Naive B cell (primary cell): ENCODE measurements around the gene MUC5B. TPM values are rescaled to one million over a fixed set of nuclear protein-coding genes. Genes with fewer than 3 reads are reported as not detected.
A peak's percentile ranks its signal among the peaks of the same experiment; 100 is the strongest.

Experiments used
- ATAC-seq, 2 donors: fragments of 150-1000 bp; cut with Tn5 transposase; 2 replicates each; pipeline ENCODE4 v1.10.0; 2021; ENCODE audit warnings: low read depth in 2 of 2, mild to moderate bottlenecking in 2 of 2, moderate library complexity in 2 of 2
- DNase-seq: peaks from one replicate; pipeline ENCODE4 v3.0.0; 2022
- H3K27ac Mint-ChIP-seq, 6 donors: one replicate each; pipeline ENCODE4 v1.8.0; 2020 to 2022; ENCODE audit warnings: mild to moderate bottlenecking in 6 of 6, mixed read lengths in 6 of 6, moderate library complexity in 5 of 6, inconsistent platforms in 2 of 6
- H3K27me3 Mint-ChIP-seq, 3 donors: one replicate each; pipeline ENCODE4 v1.8.0; 2021 to 2022; ENCODE audit warnings: mixed read lengths in 3 of 3, mild to moderate bottlenecking in 1 of 3
- H3K36me3 Mint-ChIP-seq, 2 donors: one replicate each; pipeline ENCODE4 v1.8.0; 2020 to 2022; ENCODE audit warnings: mixed read lengths in 2 of 2, inconsistent platforms in 1 of 2, mild to moderate bottlenecking in 1 of 2
- H3K4me1 Mint-ChIP-seq, 3 donors: one replicate each; pipeline ENCODE4 v1.8.0; 2020 to 2022; ENCODE audit warnings: mixed read lengths in 3 of 3, inconsistent platforms in 1 of 3, mild to moderate bottlenecking in 1 of 3, moderate library complexity in 1 of 3
- H3K4me3 Mint-ChIP-seq, 8 donors: one replicate each; pipeline ENCODE4 v1.8.0; 2020 to 2022; ENCODE audit warnings: mild to moderate bottlenecking in 8 of 8, mixed read lengths in 8 of 8, moderate library complexity in 8 of 8, inconsistent platforms in 2 of 8
- H3K9me3 Mint-ChIP-seq, 7 donors: one replicate each; pipeline ENCODE4 v1.8.0; 2020 to 2022; ENCODE audit warnings: mixed read lengths in 7 of 7, mild to moderate bottlenecking in 5 of 7, inconsistent platforms in 2 of 7, moderate library complexity in 1 of 7
- polyA plus RNA-seq, 6 donors: library from polyadenylated mRNA; unstranded; fragments of 300-500 nt; fragmentation: Illumina TruSeq; gene quantifications; one replicate each; pipeline ENCODE4 v1.2.3, GENCODE V29; 2021; ENCODE audit warnings: low read depth in 6 of 6

The MUC5B gene
- polyA plus RNA-seq, 6 donors from 2014 or later = not detected

DNA sequence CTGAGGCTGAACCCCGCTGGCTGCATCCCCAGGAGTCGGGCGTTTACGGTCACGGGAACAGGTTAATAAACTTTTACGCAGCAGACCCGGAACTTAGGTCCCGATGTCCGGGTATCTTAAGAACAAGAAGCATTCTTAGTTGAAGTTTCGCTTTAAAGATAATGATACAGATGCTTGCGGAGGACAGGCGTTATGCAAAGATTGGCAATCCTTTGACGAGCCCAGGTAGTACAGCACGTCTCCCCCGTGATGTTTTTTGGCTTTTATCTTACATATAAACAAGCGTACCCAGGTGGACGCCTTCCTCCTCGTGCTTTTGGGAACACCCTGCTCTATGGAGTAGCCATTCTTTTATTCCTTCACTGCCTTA is 87.4 kb downstream of the MUC5B start:
- no peak for DNase-seq
- Mint-ChIP-seq H3K9me3 (peaks cover 0 to 19% (median 10%) of the 10 kb centered on the region in 7 donors), H3K27me3 (peaks cover 0 to 3% (median 0%) of the 10 kb centered on the region in 3 donors), H3K4me3 (peak overlapping the region; percentile 80 to 94 (median 90)), H3K36me3 (peaks cover 5 to 6% of the 10 kb centered on the region in 2 donors), H3K4me1 (peaks cover 32 to 50% (median 49%) of the 10 kb centered on the region in 3 donors), H3K27ac (peak overlapping the region; percentile 97 to 99 (median 99))
- no peak for ATAC-seq

DNA sequence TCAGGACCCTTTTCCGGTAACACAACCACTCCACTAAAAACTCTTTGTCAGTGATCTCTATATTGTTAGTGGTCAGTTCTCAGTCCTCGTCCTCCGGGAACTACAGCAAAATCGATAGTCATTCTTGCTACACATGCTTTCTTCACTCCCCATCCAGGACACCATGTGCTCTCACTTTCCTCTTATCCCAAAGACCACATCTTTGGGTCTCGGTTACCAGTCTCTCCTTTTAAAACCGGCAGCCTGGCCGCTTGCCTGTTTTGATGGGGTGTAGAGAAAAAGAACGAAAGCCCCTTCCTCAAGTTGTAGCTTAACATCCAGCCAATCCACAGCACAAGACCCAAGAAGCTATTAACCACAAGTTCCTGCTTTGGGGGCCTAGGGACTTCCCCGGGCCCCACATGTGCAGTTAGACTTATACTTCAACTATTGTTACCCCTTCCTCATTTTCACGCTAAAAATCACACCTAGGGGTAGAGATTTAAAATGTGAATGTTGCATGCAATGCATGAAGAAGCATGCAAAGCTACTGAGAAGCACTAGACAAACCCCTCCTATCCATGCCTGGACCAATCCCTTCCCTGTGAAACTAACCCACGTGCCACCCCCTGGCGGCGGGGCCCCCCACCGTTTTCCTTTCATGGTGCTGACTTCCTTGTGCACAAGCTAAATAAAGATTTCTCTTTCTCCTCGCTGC is 88.1 kb downstream of the MUC5B start:
- Mint-ChIP-seq H3K36me3 (peaks cover 5 to 6% of the 10 kb centered on the region in 2 donors), H3K9me3 (peaks cover 0 to 19% (median 10%) of the 10 kb centered on the region in 7 donors), H3K27me3 (peaks cover 0 to 6% (median 0%) of the 10 kb centered on the region in 3 donors), H3K27ac (peak overlapping the region; percentile 97 to 99 (median 99)), H3K4me1 (peaks cover 32 to 49% (median 43%) of the 10 kb centered on the region in 3 donors), H3K4me3 (peak overlapping the region; percentile 80 to 94 (median 90))
- DNase-seq (peak; percentile 86), ATAC-seq (peak; percentile 74 to 77)

Other genes starting within 250 kb of the MUC5B start
- under 1 TPM in 1 of 6 donors, not detected in 5; 0.04 TPM for gene MUC6, start 186.3 kb upstream of the MUC5B start, polyA plus RNA-seq
- gene MUC2, start 148.2 kb upstream of the MUC5B start, polyA plus RNA-seq = not detected
- gene MUC5AC, start 65.1 kb upstream of the MUC5B start, polyA plus RNA-seq = not detected
- gene TOLLIP, start 86.6 kb downstream of the MUC5B start, polyA plus RNA-seq = 10 to 100 TPM; 29.4 to 59.0 (median 42.8) TPM
- under 1 TPM in 2 of 6 donors, not detected in 4; 0.10 TPM for gene BRSK2, start 166.9 kb downstream of the MUC5B start, polyA plus RNA-seq